Measurements from ENCODE around the gene PORCN. TPM values are rescaled to one million over a fixed set of nuclear protein-coding genes. Genes with fewer than 3 reads are reported as not detected.

The PORCN gene
- total RNA-seq, 1 donor from 2014 or later = 30.3 TPM

DNA sequence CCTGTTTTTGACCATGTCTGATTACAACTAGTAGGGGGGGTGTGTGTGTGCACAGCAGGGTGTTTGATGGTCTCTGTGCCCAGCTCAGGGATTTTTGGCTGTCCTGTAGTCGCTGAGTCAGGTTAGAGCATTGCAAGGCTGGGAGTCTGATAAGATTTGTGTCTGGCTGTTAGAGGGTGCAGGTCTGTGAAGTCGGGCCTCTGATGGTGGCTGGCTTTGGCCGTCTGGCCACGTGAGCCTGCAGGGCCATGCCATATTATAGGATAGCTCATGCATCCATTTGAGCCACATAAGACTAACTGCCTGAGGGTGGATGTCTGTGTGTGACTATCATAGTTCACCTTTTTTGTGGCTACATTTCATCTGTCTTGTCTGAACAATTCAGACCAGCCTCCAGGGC lies 4.9 kb downstream of the PORCN start:
- Mint-ChIP-seq H3K36me3 (ENCODE audit: low read depth, unreplicated experiment) (peaks cover 9% of the 10 kb centered on the region), H3K9me3 (ENCODE audit: unreplicated experiment) (no peaks in the 10 kb centered on the region), H3K27ac (ENCODE audit: unreplicated experiment) (no peak overlapping the region), H3K4me3 (ENCODE audit: unreplicated experiment) (no peak overlapping the region), H3K4me1 (ENCODE audit: low read depth, unreplicated experiment) (peaks cover 3% of the 10 kb centered on the region), H3K27me3 (ENCODE audit: low read depth, unreplicated experiment) (no peaks in the 10 kb centered on the region)
- TF ChIP-seq, protein P1, sequence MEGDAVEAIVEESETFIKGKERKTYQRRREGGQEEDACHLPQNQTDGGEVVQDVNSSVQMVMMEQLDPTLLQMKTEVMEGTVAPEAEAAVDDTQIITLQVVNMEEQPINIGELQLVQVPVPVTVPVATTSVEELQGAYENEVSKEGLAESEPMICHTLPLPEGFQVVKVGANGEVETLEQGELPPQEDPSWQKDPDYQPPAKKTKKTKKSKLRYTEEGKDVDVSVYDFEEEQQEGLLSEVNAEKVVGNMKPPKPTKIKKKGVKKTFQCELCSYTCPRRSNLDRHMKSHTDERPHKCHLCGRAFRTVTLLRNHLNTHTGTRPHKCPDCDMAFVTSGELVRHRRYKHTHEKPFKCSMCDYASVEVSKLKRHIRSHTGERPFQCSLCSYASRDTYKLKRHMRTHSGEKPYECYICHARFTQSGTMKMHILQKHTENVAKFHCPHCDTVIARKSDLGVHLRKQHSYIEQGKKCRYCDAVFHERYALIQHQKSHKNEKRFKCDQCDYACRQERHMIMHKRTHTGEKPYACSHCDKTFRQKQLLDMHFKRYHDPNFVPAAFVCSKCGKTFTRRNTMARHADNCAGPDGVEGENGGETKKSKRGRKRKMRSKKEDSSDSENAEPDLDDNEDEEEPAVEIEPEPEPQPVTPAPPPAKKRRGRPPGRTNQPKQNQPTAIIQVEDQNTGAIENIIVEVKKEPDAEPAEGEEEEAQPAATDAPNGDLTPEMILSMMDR (IDR thresholded peaks at IDR 0.05; ENCODE audit: insufficient read depth, low read depth, low read length) = no peak
- no peak for TF ChIP-seq EZH2 (IDR thresholded peaks at IDR 0.05; ENCODE audit: insufficient read depth, low read length)
- Histone ChIP-seq H3K9me3 (ENCODE audit: insufficient read depth, low read depth, low read length) (no peaks in the 10 kb centered on the region), H3K36me3 (ENCODE audit: insufficient read depth, low read length) (peaks cover 5% of the 10 kb centered on the region), H2AFZ (ENCODE audit: low read depth, low read length) (no peak overlapping the region), H3K4me1 (ENCODE audit: insufficient read depth, low read length) (peaks cover 10% of the 10 kb centered on the region), H3K79me2 (ENCODE audit: insufficient read depth, low read length) (peaks cover 14% of the 10 kb centered on the region), H3K4me2 (ENCODE audit: low read length) (no peak overlapping the region), H3K9ac (ENCODE audit: low read length) (no peak overlapping the region), H4K20me1 (ENCODE audit: insufficient read depth, low read length) (no peaks in the 10 kb centered on the region), H3K27ac (ENCODE audit: low read depth, low read length) (no peak overlapping the region), H3K27me3 (ENCODE audit: insufficient read depth, low read length) (no peaks in the 10 kb centered on the region), H3K4me3 (ENCODE audit: insufficient read depth, low read depth, low read length) (no peak overlapping the region)
- DNase-seq (ENCODE audit: low read depth) (no peak), FAIRE-seq (no peak)

DNA sequence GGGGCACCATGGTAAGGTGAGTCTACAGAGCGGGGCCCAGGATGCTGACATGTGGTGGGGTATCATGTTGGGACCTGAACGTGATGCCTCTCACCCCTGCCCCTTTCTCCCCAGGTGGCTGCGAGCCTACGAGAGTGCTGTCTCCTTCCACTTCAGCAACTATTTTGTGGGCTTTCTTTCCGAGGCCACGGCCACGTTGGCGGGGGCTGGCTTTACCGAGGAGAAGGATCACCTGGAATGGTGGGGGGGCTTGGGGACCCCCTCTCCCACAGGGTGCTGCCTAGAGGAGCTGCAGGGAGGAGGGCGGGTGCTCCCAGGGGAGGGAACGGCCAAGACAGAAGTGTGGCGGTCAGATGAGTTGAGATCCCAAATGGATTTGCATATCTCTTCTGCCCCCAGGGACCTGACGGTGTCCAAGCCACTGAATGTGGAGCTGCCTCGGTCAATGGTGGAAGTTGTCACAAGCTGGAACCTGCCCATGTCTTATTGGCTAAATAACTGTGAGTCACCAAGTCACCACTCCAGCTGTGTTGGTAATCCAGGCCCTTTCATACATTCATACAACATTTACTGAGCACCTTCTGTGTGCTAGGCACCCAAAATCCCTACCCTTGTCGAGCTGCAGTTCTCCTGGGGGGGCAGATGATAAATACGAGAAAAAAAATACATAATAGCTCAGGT lies 5.5 kb downstream of the PORCN start:
- Histone ChIP-seq H2AFZ (ENCODE audit: low read depth, low read length) (no peak overlapping the region), H3K79me2 (ENCODE audit: insufficient read depth, low read length) (peaks cover 10% of the 10 kb centered on the region), H3K9me3 (ENCODE audit: insufficient read depth, low read depth, low read length) (no peaks in the 10 kb centered on the region), H3K4me1 (ENCODE audit: insufficient read depth, low read length) (peaks cover 10% of the 10 kb centered on the region), H3K9ac (ENCODE audit: low read length) (no peak overlapping the region), H3K36me3 (ENCODE audit: insufficient read depth, low read length) (peaks cover 5% of the 10 kb centered on the region), H3K4me3 (ENCODE audit: insufficient read depth, low read depth, low read length) (no peak overlapping the region), H3K4me2 (ENCODE audit: low read length) (no peak overlapping the region), H3K27me3 (ENCODE audit: insufficient read depth, low read length) (no peaks in the 10 kb centered on the region), H3K27ac (ENCODE audit: low read depth, low read length) (no peak overlapping the region), H4K20me1 (ENCODE audit: insufficient read depth, low read length) (no peaks in the 10 kb centered on the region)
- Mint-ChIP-seq H3K27ac (ENCODE audit: unreplicated experiment) (no peak overlapping the region), H3K36me3 (ENCODE audit: low read depth, unreplicated experiment) (peaks cover 9% of the 10 kb centered on the region), H3K9me3 (ENCODE audit: unreplicated experiment) (no peaks in the 10 kb centered on the region), H3K4me3 (ENCODE audit: unreplicated experiment) (no peak overlapping the region), H3K27me3 (ENCODE audit: low read depth, unreplicated experiment) (no peaks in the 10 kb centered on the region), H3K4me1 (ENCODE audit: low read depth, unreplicated experiment) (peaks cover 3% of the 10 kb centered on the region)
- TF ChIP-seq, protein P1 (IDR thresholded peaks at IDR 0.05; ENCODE audit: insufficient read depth, low read depth, low read length) = no peak
- TF ChIP-seq EZH2 (IDR thresholded peaks at IDR 0.05; ENCODE audit: insufficient read depth, low read length) = no peak
- DNase-seq (ENCODE audit: low read depth) (no peak), FAIRE-seq (peak; percentile 29)

DNA sequence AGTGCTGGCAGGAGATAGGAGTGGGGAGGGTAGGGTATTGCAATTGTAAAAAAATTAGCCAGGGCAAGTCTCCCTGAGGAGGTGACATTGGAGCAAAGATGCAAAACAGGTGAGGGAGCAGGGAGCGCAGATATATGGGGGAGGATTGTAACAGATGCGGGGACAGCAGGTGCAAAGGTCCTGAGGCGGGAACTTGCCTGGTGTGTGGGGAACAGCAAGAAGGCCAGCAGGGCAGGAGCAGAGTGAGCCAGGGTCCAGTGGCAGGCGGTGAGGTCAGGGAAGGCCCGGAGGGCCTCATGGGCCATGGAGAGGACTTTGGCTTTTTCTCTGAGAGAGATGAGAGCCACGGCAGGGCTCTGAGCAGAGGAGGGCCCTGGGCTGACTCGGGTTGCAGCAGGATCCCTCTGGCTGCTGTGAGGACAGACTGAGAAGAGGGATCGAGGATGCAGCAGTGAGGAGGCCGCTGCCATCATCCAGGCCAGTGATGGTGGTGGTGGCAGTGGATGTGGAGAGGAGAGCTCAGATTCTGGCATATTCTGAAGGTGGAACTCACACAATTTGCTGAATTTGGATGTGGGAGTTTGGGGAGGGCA lies 6.2 kb downstream of the PORCN start:
- Histone ChIP-seq H4K20me1 (ENCODE audit: insufficient read depth, low read length) (no peaks in the 10 kb centered on the region), H3K4me1 (ENCODE audit: insufficient read depth, low read length) (peaks cover 3% of the 10 kb centered on the region), H3K27ac (ENCODE audit: low read depth, low read length) (no peak overlapping the region), H3K79me2 (ENCODE audit: insufficient read depth, low read length) (peaks cover 3% of the 10 kb centered on the region), H3K4me2 (ENCODE audit: low read length) (no peak overlapping the region), H3K4me3 (ENCODE audit: insufficient read depth, low read depth, low read length) (no peak overlapping the region), H3K36me3 (ENCODE audit: insufficient read depth, low read length) (peaks cover 5% of the 10 kb centered on the region), H2AFZ (ENCODE audit: low read depth, low read length) (no peak overlapping the region), H3K27me3 (ENCODE audit: insufficient read depth, low read length) (no peaks in the 10 kb centered on the region), H3K9me3 (ENCODE audit: insufficient read depth, low read depth, low read length) (no peaks in the 10 kb centered on the region), H3K9ac (ENCODE audit: low read length) (no peak overlapping the region)
- H3K4me1 Mint-ChIP-seq (ENCODE audit: low read depth, unreplicated experiment) = peaks cover under 1% of the 10 kb centered on the region
- H3K27ac Mint-ChIP-seq (ENCODE audit: unreplicated experiment) = no peak overlapping the region
- no peaks in the 10 kb centered on the region for H3K27me3 Mint-ChIP-seq (ENCODE audit: low read depth, unreplicated experiment)
- no peak overlapping the region for H3K4me3 Mint-ChIP-seq (ENCODE audit: unreplicated experiment)
- peaks cover 9% of the 10 kb centered on the region for H3K36me3 Mint-ChIP-seq (ENCODE audit: low read depth, unreplicated experiment)
- H3K9me3 Mint-ChIP-seq (ENCODE audit: unreplicated experiment) = no peaks in the 10 kb centered on the region
- TF ChIP-seq, protein P1 (IDR thresholded peaks at IDR 0.05; ENCODE audit: insufficient read depth, low read depth, low read length) = no peak
- no peak for TF ChIP-seq EZH2 (IDR thresholded peaks at IDR 0.05; ENCODE audit: insufficient read depth, low read length)
- DNase-seq (ENCODE audit: low read depth) = no peak
- no peak for FAIRE-seq
